MM.1S (cell line): ENCODE data around the gene ATP8A1.
"Not testable (repeated sequence)": the region's sequence is repeated elsewhere in the genome, so short reads cannot be mapped to it uniquely, and the experiment has no call there.

Experiments used
- CTCF ChIP-seq: fragments of 300-600 bp; sonication (generic); IDR thresholded peaks from 2 replicates; pipeline ENCODE4 v1.5.1; 2016; ENCODE audit warnings: antibody characterized with exemption, low read length, mixed read lengths
- EZH2phosphoT487 ChIP-seq: fragments of 300-600 bp; sonication (generic); IDR thresholded peaks from 2 replicates; pipeline ENCODE4 v1.6.1; 2018; ENCODE audit warnings: antibody characterized with exemption, low read length

- not testable (repeated sequence) for TF ChIP-seq CTCF, EZH2phosphoT487
Observed at GRCh38 chr4:42486156-42486555, 170.7 kb downstream of the ATP8A1 start.
